ENCODE data around the gene SUMF2. TPM values are rescaled to one million over a fixed set of nuclear protein-coding genes. Genes with fewer than 3 reads are reported as not detected.

The SUMF2 gene
- total and polyA plus RNA-seq, 2 of the 4 experiments (the other 2 are of a cell fraction): 86.2 to 97.3 TPM

GRCh38 chr7:56046721-56047445 lies 17.2 kb upstream of the SUMF2 start:
- H3K27me3 ChIP-seq (ENCODE audit: control insufficient read depth, insufficient read depth, low read length): no peaks in the 10 kb centered on the region
- H4K91ac ChIP-seq (ENCODE audit: insufficient read depth, low read depth, low read length): peak overlapping the region; percentile 65
- peak overlapping the region; percentile 66; the same call in 1 of the 2 replicates for H3K14ac ChIP-seq (replicated peaks; ENCODE audit: low read depth, low read length)
- 0% methylated on average over 1 of the region's 5 CpGs; no CpG with 5 or more reads in 1 of the 2 experiments for WGBS, 2 experiments (ENCODE audit: extremely low coverage in 2 of 2, insufficient read length in 1 of 2)
- peaks cover 3% of the 10 kb centered on the region; the same call in 1 of the 2 replicates for H3K36me3 ChIP-seq (ENCODE audit: control insufficient read depth, insufficient read depth, low read length)
- no peak overlapping the region for H2BK15ac ChIP-seq (ENCODE audit: low read depth, low read length)
- ChIA-PET CTCF (no interaction called here), POLR2A (ENCODE audit: unreplicated experiment) (no interaction called here)
- H2AFZ ChIP-seq (replicated peaks; ENCODE audit: low read length, poor library complexity): no peak overlapping the region
- peak overlapping the region; percentile 72 for H2AK9ac ChIP-seq (replicated peaks; ENCODE audit: low read depth, low read length, poor library complexity)
- peak overlapping the region; percentile 43 for H4K5ac ChIP-seq (ENCODE audit: low read depth, low read length)
- no peak overlapping the region; the same call in 1 of the 2 replicates for H2BK120ac ChIP-seq (ENCODE audit: low read depth, low read length)
- peak overlapping the region; percentile 19; the same call in 1 of the 2 replicates for H3K9ac ChIP-seq (ENCODE audit: low read depth, low read length)
- DNase-seq (peak; percentile 88), ATAC-seq (ENCODE audit: low read depth) (peak; percentile 5; the same call in 1 of the 2 replicates)
- peak overlapping the region; percentile 66 for H3K4ac ChIP-seq (ENCODE audit: low read depth, low read length)
- no peak overlapping the region for H3K23ac ChIP-seq (ENCODE audit: low read depth, low read length)
- H3K9me1 ChIP-seq (ENCODE audit: insufficient read depth, low read length): peaks cover 4% of the 10 kb centered on the region; the same call in 1 of the 2 replicates
- peaks cover 18 to 29% of the 10 kb centered on the region in 2 experiments for H3K79me1 ChIP-seq (ENCODE audit: low read depth in 1 of 2, low read length in 2 of 2)
- H3K27ac ChIP-seq (ENCODE audit: insufficient read depth, low read length): peak overlapping the region; percentile 91
- dilution Hi-C loops (cut with HindIII; ENCODE audit: low sequenced_read_pairs, unreplicated experiment): no loop called here
- H3K56ac ChIP-seq (ENCODE audit: extremely low read depth, insufficient read depth, low read length): no peak overlapping the region
- H3K18ac ChIP-seq (ENCODE audit: low read depth, low read length): peak overlapping the region; percentile 58
- peak overlapping the region; percentile 77 for H2BK5ac ChIP-seq (ENCODE audit: low read depth, low read length, poor library complexity, severe bottlenecking)
- H2BK20ac ChIP-seq (ENCODE audit: low read depth, low read length): peak overlapping the region; percentile 42; the same call in 1 of the 2 replicates
- H4K8ac ChIP-seq (ENCODE audit: low read depth in 2 of 2, low read length in 2 of 2): peak overlapping the region in 1 of 2 experiments; percentile 51; a peak in 2 of 4 replicates
- no peaks in the 10 kb centered on the region for H4K20me1 ChIP-seq (ENCODE audit: insufficient read depth, low read length)
- no peaks in the 10 kb centered on the region for H3K9me3 ChIP-seq (ENCODE audit: control insufficient read depth, insufficient read depth, low read length)
- peaks cover 8% of the 10 kb centered on the region for H3K4me1 ChIP-seq (ENCODE audit: control insufficient read depth, insufficient read depth, low read length)
- H2AK5ac ChIP-seq (ENCODE audit: low read depth, low read length): peak overlapping the region; percentile 82; the same call in 1 of the 2 replicates
- H3K4me2 ChIP-seq (ENCODE audit: low read depth, low read length): peak overlapping the region; percentile 41
- no peak overlapping the region for H3K4me3 ChIP-seq (ENCODE audit: insufficient read depth, low read depth, low read length)
- intact Hi-C loops (cut with micrococcal nuclease): loop anchor here (2.0 kb wide), 1 partner anchor 16 kb away; no protein-coding TSS in a partner anchor
- no TSS peak for BruUV-seq (replicated peaks)
- in situ Hi-C loops (cut with MboI; ENCODE audit: low sequenced_read_pairs): no loop called here
- TF ChIP-seq CTCF (conservative IDR thresholded peaks at IDR 0.05; ENCODE audit: low read depth, low read length) (no peak), MAFK (IDR thresholded peaks at IDR 0.05; ENCODE audit: low read depth, low read length) (no peak), RAD21 (IDR thresholded peaks at IDR 0.05; ENCODE audit: low read length) (no peak), SMC3 (IDR thresholded peaks at IDR 0.05; ENCODE audit: low read depth, low read length) (no peak), NFE2L2 (IDR thresholded peaks at IDR 0.05; ENCODE audit: low read depth, low read length) (no peak), CEBPB (IDR thresholded peaks at IDR 0.05; ENCODE audit: low read depth, low read length) (no peak), MAZ (IDR thresholded peaks at IDR 0.05; ENCODE audit: borderline replicate concordance, low read depth, low read length) (no peak), FOS (IDR thresholded peaks at IDR 0.05; ENCODE audit: low read depth, low read length) (no peak), MXI1 (IDR thresholded peaks at IDR 0.05; ENCODE audit: borderline replicate concordance, low read depth, low read length) (no peak), USF2 (IDR thresholded peaks at IDR 0.05; ENCODE audit: low read depth, low read length) (no peak), ELK1 (IDR thresholded peaks at IDR 0.05; ENCODE audit: borderline replicate concordance, low read depth, low read length) (no peak), BHLHE40 (IDR thresholded peaks at IDR 0.05; ENCODE audit: low read depth, low read length) (no peak), CHD1 (IDR thresholded peaks at IDR 0.05; ENCODE audit: low read depth, low read length) (no peak), RCOR1 (IDR thresholded peaks at IDR 0.05; ENCODE audit: insufficient replicate concordance, low read length) (no peak)
